Measurements from ENCODE around the gene CAP1. TPM values are rescaled to one million over a fixed set of nuclear protein-coding genes. Genes with fewer than 3 reads are reported as not detected.

The CAP1 gene
- total and polyA plus RNA-seq, 9 of the 15 experiments (the other 6 are each of a cell fraction or from before 2014, with no cell fraction given) = 230 to 658 (median 281) TPM

DNA sequence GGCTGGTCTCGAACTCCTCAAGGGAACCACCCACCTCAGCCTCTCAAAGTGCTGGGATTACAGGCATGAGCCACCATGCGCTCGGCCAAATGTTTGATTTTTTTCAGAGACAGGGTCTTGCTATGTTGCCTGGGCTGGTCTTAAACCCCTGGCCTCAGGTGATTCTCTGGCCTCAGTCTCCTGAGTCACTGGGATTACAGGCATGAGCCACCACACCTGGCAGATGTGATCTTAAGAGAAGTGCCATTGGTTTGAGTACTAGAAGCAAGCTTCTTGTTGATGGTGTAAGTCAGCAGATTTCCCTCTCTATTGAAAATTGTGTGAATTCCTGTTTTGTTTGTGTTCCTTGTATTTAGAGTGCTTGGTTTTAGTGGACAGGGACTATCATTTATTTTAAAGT is 5.2 kb downstream of the CAP1 start:
- FAIRE-seq = no peak
- Histone ChIP-seq H3K9ac (ENCODE audit: insufficient read depth in 1 of 2, low read depth in 2 of 2, low read length in 2 of 2) (no peak overlapping the region), H3K4me2 (ENCODE audit: insufficient read depth, low read length) (no peak overlapping the region), H3K27me3 (ENCODE audit: control insufficient read depth in 2 of 2, insufficient read depth in 2 of 2, low read length in 2 of 2) (no peaks in the 10 kb centered on the region), H3K79me2 (ENCODE audit: control insufficient read depth, insufficient read depth, low read length) (peaks cover 95% of the 10 kb centered on the region), H4K20me1 (replicated peaks; ENCODE audit: control insufficient read depth, insufficient read depth, low read length) (peaks cover 7% of the 10 kb centered on the region; the same call in 1 of the 2 replicates), H3K4me1 (replicated peaks in 1 of 2; ENCODE audit: control insufficient read depth in 2 of 2, insufficient read depth in 2 of 2, low read length in 2 of 2) (peaks cover 23 to 50% of the 10 kb centered on the region in 2 experiments), H3K27ac (ENCODE audit: extremely low read depth, low read depth, low read length) (no peak overlapping the region), H3K36me3 (ENCODE audit: control insufficient read depth, insufficient read depth, low read length) (peaks cover 56% of the 10 kb centered on the region), H2AFZ (ENCODE audit: low read depth, low read length) (no peak overlapping the region), H3K4me3 (no peak overlapping the region), H3K9me1 (ENCODE audit: control insufficient read depth, insufficient read depth, low read length) (no peaks in the 10 kb centered on the region), H3K9me3 (replicated peaks; ENCODE audit: control insufficient read depth, insufficient read depth, low read depth, low read length) (no peaks in the 10 kb centered on the region)
- no peak for DNase-seq (ENCODE audit: extremely low read depth in 1 of 4, low spot score in 3 of 4)
- in situ Hi-C loops (cut with MboI) (no loop called here), intact Hi-C loops (cut with micrococcal nuclease) (no loop called here)
- no TSS peak for BruUV-seq (replicated peaks)
- no peak for ATAC-seq
- ChIA-PET POLR2A (interaction anchor here (1.0 to 3.2 kb wide), 5 partner anchors 9 to 471 kb away, joined by 3 to 27 read pairs (median 5); no protein-coding TSS in a partner anchor), CTCF (ENCODE audit: low intra/inter-chr PET ratio) (no interaction called here)
- TF ChIP-seq NCOA4 (IDR thresholded peaks at IDR 0.05; ENCODE audit: partially characterized antibody) (no peak), NONO (IDR thresholded peaks at IDR 0.05; ENCODE audit: low read depth in 2 of 2, low read length in 1 of 2) (no peak), ATF4 (CRISPR knock-in tag; IDR thresholded peaks at IDR 0.05) (no peak), USF2 (CRISPR knock-in tag; IDR thresholded peaks at IDR 0.05) (no peak), USF1 (CRISPR knock-in tag; IDR thresholded peaks at IDR 0.05) (no peak), STAT5B (CRISPR knock-in tag; IDR thresholded peaks at IDR 0.05) (no peak), ELK3 (CRISPR knock-in tag; IDR thresholded peaks at IDR 0.05) (no peak), ZNF551 (CRISPR knock-in tag; IDR thresholded peaks at IDR 0.05) (no peak), PML (IDR thresholded peaks at IDR 0.05; ENCODE audit: low read length) (no peak), ARID1B (IDR thresholded peaks at IDR 0.05) (no peak), SP2 (IDR thresholded peaks at IDR 0.05; ENCODE audit: extremely low read depth, low read depth, low read length, poor library complexity, severe bottlenecking) (no peak), ZSCAN32 (CRISPR knock-in tag; IDR thresholded peaks at IDR 0.05) (no peak), ZNF398 (CRISPR knock-in tag; IDR thresholded peaks at IDR 0.05) (no peak)
- WGBS (ENCODE audit: insufficient coverage, low coverage, missing lambda C conversion rate) = 96% methylated on average over 3 of the region's 3 CpGs
